Head of caudate nucleus (tissue), 42 donors: ENCODE results near the gene GJC1.

Experiments
- DNase-seq, 42 donors: peaks; one replicate each; pipeline versions ENCODE4 v3.0.0 to v3.0.0-alpha.2; 2020 to 2021; ENCODE audit warnings: mixed read lengths in 7 of 42
- intact Hi-C: fragments of 100-400 bp; cut with DNase I; formaldehyde crosslinking; loops from one replicate; pipeline ENCODE4 v1.15.0; 2022

Gene GJC1

GRCh38 chr17:44808156-44808555 lies 21.9 kb downstream of the GJC1 start:
- intact Hi-C loops = no loop called here
- no peak for DNase-seq

GRCh38 chr17:44807817-44808155 lies 22.3 kb downstream of the GJC1 start:
- intact Hi-C loops = no loop called here
- no peak for DNase-seq

GRCh38 chr17:44807093-44807816 lies 22.8 kb downstream of the GJC1 start:
- intact Hi-C loops = no loop called here

GRCh38 chr17:44804302-44805089 lies 25.6 kb downstream of the GJC1 start:
- DNase-seq = no peak
- intact Hi-C loops = no loop called here

More at GRCh38 chr17:44807093-44807816, 22.8 kb downstream of the GJC1 start:
- no peak for DNase-seq

GRCh38 chr17:44801880-44802279 lies 28.2 kb downstream of the GJC1 start:
- intact Hi-C loops = no loop called here
- peak in 1 of 42 donors; percentile 15 for DNase-seq

GRCh38 chr17:44798356-44798755 lies 31.7 kb downstream of the GJC1 start:
- no peak for DNase-seq
- intact Hi-C loops = no loop called here

GRCh38 chr17:44797802-44798201 lies 32.3 kb downstream of the GJC1 start:
- DNase-seq = no peak

GRCh38 chr17:44796731-44797130 lies 33.4 kb downstream of the GJC1 start:
- intact Hi-C loops = no loop called here
- DNase-seq = no peak

More at GRCh38 chr17:44797802-44798201, 32.3 kb downstream of the GJC1 start:
- intact Hi-C loops = no loop called here

- DNase-seq = peak in 1 of 42 donors; percentile 25
Measured at GRCh38 chr17:44795928-44796327, 34.2 kb downstream of the GJC1 start.

GRCh38 chr17:44795421-44795820 lies 34.7 kb downstream of the GJC1 start:
- intact Hi-C loops = no loop called here
- peak in 1 of 42 donors; percentile 13 for DNase-seq

More at GRCh38 chr17:44795928-44796327, 34.2 kb downstream of the GJC1 start:
- intact Hi-C loops = no loop called here

- peak in 3 of 42 donors; percentile 20 to 44 (median 43) for DNase-seq
- intact Hi-C loops = no loop called here
Measured at GRCh38 chr17:44794851-44795413, 35.2 kb downstream of the GJC1 start.

GRCh38 chr17:44793885-44794842 lies 35.9 kb downstream of the GJC1 start:
- DNase-seq = peak in 3 of 42 donors; percentile 27 to 43 (median 40)
- intact Hi-C loops = no loop called here

- intact Hi-C loops = no loop called here
- no peak for DNase-seq
Measured at GRCh38 chr17:44792276-44792675, 37.8 kb downstream of the GJC1 start.

GRCh38 chr17:44788139-44788538 lies 41.9 kb downstream of the GJC1 start:
- DNase-seq = peak in 1 of 42 donors; percentile 16
- intact Hi-C loops = no loop called here

GRCh38 chr17:44787271-44787940 lies 42.7 kb downstream of the GJC1 start:
- DNase-seq = peak in 1 of 42 donors; percentile 23
- intact Hi-C loops = no loop called here

- intact Hi-C loops = no loop called here
- DNase-seq = peak in 12 of 42 donors; percentile 17 to 54 (median 29)
Measured at GRCh38 chr17:44786551-44787081, 43.5 kb downstream of the GJC1 start.

GRCh38 chr17:44785921-44786320 lies 44.2 kb downstream of the GJC1 start:
- intact Hi-C loops = no loop called here
- peak in 1 of 42 donors; percentile 21 for DNase-seq

GRCh38 chr17:44782326-44782850 lies 47.7 kb downstream of the GJC1 start:
- no peak for DNase-seq
- intact Hi-C loops = no loop called here
